Measurements from ENCODE around the gene FAM89B.

GRCh38 chr11:65580031-65580692 lies 7.8 kb downstream of the FAM89B start:
- TF ChIP-seq POLR2AphosphoS5 (IDR thresholded peaks at IDR 0.05; ENCODE audit: insufficient read depth in 1 of 2, low read depth in 1 of 2) (no peak), CTCF (IDR thresholded peaks at IDR 0.05) (no peak)

Measured in vagina (tissue), 2 donors.